ENCODE results near the gene NFYB.

- no peak for TF ChIP-seq REST (IDR thresholded peaks at IDR 0.05; ENCODE audit: low read depth)
- no peak for TF ChIP-seq CEBPB (IDR thresholded peaks at IDR 0.05)
- TF ChIP-seq ZBTB7A (IDR thresholded peaks at IDR 0.05; ENCODE audit: low read depth), result no peak
These were observed 34.0 kb upstream of the NFYB start for GRCh38 chr12:104171785-104172569.
